GM19043 (cell line): Measurements from ENCODE around the gene APOB.

Source experiments
- ATAC-seq: cut with Tn5 transposase; IDR thresholded peaks from one replicate; pipeline ENCODE4 v1.9.1; 2021; ENCODE audit warnings: low read depth; ENCODE audit not compliant: unreplicated experiment

Gene APOB

DNA sequence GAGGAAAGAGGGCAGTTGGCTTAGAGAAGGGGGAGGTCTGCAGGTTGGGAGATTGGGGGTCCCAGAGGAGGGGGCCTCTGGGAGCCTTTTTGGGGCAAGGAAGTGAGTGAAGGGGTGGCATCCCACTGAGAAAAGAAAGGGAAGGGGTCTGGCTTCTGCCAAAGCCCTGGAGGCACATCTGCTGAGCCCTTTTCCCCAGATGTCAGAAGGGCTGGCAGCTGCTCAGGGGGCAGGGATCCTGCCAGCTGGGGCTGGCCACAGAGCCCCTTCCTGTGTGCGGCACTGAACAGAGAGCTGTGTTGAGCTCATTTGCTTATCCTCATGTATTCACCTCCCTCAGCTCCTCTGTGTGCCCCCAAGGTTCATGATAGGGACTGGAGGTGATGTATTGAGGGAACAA lies 54.5 kb downstream of the APOB start:
- no peak for ATAC-seq

DNA sequence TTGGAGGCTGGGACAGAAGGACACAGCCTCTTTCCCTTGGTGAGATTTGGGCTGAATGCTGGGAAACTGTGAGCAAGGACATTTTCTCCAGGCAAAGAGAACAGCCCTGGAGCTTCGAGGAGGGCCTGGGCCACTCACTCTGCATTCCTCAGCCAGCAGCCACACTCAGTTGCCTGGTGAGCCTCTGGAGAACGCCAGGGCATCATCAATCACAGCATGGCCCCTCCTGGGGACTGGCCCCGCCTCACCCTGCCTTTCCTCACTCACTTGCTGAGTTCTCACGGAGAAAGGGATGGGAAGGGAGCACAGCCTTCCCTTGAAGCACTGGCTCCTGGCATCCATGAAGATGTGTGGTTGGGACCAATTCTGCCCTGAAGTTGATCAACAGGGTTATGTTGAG lies 55.0 kb downstream of the APOB start:
- ATAC-seq, result no peak

DNA sequence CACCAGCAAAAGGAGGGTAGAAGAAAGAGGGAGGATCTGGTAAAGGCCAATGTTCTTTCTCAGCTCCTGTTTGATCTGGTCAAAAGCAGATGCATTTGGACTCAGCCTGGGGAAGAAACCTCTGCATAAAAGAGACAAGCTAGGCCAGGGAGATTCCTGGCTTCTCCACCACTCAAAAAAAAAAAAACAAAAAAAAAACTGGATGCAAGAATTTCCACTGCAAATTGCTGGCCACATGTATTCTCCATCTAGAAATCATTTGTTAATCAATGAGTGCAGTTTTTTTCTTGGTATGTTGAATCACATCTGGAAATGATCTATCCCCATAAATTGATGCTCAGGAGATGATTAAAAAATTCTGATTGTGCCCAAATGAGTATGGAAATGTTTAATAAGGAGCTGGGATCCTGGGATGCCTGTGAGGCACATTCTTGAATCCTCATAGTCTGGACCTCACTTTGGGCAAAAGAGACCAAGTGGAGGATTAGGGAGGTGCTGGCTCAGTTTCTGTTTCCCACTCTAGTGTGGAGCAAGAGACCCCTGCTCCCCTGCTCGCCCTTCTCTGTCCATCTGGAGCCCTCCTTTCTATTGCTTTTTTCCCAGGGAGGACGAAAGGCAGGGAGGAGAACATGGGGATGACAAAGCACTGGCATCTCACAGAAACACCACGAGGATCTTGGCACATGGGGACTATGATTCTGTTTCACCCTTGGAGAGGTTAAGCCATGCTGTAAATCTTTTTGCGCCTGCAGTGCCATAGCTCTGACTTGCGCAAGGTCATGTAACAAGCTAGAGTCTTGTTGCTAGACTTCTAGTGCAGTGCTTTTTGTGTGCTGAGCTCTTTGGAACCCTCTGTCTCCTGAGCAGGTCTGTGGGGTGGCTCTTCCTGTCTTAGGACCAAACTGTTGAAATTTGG lies 57.6 kb downstream of the APOB start:
- ATAC-seq, result no peak

DNA sequence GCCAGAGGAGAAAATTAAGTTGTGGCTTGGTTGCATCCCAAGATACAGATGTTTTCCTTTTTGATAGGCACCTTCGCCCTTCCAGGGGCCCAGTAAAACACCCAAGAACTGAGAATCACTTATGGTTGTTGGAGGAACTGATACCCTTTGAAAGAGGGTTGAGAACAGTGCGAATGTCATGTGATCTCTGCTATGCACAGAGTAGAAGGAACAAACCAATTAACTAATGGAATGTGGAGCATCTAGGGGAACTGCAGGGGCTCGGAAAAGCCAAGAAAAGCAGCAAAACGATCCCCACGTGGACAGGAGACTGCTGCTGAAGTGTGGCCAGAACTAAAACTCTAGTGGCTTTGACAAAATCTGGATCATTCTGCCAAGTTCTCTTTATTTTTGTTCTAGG lies 58.8 kb downstream of the APOB start:
- no peak for ATAC-seq

DNA sequence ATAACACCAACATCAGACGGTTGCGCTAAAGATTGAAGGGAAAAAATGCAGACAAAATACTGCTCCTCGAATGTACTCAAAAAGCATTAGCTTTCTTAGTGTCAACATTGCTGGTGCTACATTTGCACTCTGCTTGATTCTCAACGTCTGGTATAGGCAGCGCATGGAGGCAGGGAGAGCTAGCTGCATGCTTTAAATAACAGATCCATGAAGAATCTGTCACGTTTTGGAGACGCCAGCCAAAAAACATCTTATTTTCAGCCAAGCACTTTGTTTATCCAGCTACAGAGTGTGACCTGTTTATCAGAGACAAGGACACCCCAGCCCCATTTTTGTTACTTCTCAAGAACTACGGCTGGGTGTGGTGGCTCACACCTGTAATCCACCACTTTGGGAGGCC lies 59.5 kb downstream of the APOB start:
- ATAC-seq, result no peak

DNA sequence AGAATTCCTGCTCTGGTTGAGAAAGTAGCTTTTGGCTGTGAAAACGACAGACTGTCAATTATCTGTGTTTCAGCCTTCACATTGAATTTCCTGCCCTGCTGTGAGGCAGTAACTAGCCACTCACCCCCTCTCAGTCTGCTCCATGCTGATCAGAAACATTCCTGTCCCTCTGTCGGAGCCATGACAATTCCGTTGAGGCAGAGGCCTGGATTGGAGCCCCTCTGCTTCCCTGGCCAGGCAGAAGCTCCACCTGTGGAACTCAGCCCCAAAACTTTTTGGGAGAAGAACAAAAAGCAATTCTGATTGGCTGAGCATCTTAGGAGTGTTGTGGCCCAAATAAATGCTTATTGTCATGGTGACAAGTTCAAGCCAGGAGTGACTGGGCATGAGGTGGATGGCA lies 60.0 kb downstream of the APOB start:
- no peak for ATAC-seq

DNA sequence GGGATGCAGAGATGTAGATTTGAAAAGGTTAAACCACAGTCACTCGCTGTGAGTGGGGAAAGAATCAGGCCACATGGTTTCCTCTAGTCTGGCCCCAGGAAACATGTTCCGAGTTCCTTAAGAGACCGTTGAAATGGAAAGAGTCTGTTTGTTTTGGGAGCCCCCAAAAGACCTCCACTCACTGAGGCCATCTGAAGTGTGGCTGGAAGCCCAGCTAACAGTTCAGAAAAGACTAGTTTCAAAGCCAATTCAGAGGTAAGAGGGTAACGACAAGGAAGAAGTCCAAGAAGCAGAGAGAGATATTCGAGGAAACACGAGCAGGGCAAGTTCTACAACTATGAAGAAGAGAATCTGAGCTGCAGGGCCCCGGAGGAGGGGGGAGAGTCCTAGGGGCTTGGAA lies 61.0 kb downstream of the APOB start:
- ATAC-seq, result no peak

DNA sequence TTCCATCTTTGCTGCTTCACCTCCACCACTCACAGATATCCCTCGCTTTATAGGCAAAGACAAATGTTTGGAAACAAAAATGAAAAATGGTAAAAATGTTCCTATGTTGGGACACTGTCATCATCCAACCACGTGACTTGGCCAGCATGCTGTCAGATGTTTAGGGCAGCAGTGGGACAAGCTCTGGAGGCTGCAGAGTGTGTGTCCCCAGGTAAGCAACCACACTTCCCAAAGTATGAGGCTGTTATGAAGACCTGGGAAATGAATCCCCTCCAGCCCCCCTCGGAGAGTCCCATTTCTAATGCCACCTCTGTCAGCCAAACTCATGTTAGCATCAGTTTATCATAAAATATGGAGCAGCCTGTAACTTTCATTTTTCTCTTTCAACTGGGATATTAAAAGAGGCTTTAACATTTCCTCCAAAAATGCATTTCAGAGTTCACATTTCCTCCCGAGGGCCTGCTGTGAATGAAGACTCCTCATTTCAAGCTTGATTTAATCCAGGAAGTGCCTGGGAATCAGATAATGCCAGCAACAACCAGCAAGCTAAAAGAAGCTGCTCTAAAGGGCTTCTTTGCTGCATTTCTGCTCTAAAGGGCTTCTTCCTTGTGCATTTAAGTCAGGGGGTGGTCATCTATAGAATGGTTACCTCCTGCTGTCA lies 66.2 kb downstream of the APOB start:
- ATAC-seq, result no peak

DNA sequence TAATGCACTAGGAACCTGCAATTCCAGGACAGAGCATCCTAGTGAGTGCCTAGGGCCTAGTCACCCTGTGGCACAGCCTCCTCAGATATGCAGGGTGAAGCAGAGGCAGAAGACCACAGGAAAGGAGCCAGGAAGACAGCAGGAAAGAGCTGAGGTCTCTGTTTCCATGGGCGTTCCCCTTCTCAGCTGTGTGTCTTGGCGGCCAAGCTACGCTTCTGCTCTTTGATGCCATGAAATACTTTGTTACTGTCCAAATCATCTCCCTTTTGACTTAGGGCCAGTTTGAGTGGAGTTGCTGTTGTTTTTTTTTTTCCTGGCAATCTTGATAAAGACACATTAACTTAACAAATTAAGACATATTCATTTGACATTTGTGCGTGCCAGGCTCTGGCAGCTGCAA lies 67.3 kb downstream of the APOB start:
- no peak for ATAC-seq

DNA sequence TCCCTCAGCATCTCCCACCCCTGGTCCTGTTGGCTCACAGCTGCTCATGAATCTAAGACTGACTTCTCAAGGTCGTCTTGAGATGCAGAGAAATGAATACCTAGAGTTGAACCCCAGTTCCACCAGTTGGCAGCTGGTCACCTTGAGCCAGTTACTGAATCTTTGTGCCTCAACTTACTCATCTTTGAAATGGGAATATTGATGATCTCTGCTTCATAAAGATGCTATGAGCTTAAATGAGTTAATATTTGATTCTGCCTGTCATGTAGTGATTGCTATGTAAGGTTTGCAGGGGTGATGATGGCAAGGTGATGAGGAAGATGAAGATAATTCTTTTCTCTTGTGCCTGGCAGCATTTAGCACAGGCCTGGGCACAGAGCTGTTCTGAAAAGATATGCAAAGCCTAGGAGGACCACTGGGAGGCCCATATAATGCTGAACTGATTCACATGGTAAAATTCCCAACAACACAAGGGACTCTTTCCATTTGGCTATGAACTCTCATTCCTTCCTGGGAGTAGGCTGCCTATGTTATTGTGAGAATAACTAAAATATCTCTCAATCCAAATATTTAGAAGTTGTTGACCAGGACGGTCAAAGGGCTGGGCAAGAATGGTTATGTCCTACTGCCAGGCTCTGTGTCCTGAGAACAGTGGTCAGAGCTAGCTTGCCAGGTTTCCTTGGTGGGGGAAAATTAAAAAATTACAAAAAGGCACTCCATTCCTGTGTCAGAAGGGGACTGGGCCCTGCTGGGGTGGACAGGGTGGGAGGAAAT lies 70.9 kb downstream of the APOB start:
- no peak for ATAC-seq

DNA sequence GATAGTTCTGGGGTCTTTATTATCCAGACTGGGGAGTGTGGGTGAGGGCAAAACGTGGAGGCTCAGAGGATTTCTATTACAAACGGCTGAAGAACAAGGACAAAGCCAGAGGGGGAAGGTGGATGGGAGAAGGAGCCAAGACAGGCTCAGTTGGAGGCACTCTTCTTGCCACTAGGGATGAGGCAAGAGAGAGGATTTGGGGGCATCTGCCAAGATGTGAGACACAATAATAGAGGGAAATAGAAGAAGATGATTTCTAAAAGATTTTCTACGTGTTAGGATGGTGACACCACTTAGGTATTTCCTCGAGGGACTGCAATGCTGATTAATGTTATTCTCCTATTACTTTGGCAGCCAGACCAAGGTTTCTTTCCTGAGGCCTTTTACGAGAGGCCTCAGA lies 71.8 kb downstream of the APOB start:
- ATAC-seq, result no peak

DNA sequence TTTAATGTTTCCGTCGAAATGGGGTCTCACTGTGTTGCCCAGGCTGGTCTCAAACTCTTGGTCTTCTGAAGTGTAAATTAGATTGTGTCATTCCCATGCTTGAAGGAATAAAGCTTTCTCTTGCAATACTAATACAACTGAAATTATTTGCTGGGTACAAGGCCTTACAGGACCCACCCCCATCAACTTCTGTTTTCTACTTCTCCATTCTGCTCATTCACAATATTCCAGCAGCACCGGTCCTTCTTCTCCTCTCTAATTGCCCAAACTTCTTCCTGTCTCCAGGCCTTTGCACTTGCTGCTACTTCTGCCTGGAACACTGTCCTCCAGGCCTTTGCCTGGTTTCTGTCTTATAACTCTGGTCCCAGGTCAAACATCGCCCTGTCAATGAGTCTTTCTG lies 73.8 kb downstream of the APOB start:
- ATAC-seq, result no peak

DNA sequence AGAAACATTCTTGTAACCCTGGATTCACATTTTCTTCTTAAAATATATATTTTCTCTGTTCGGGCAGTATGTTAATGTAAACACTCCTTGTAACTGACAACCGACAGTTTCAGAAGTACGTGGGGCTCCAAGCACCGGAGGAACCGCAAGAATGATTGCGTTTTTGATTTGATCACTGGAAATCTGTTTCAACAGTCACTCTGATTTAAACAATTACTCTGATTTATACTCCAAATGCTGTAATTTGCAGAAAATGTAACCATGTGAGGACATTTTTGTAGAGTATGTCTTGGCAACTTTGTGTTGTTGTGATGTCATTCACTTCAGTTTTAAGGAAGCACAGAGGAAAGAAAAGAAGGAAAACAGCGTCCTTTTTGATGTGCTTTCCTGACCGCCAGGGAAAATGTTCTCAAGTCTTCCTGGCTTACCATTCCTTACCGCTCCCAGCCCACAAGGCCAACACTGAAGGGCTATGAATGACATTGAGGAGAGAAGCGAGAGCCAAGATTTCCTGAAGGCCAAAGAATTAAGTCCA lies 77.7 kb downstream of the APOB start:
- ATAC-seq, result no peak

DNA sequence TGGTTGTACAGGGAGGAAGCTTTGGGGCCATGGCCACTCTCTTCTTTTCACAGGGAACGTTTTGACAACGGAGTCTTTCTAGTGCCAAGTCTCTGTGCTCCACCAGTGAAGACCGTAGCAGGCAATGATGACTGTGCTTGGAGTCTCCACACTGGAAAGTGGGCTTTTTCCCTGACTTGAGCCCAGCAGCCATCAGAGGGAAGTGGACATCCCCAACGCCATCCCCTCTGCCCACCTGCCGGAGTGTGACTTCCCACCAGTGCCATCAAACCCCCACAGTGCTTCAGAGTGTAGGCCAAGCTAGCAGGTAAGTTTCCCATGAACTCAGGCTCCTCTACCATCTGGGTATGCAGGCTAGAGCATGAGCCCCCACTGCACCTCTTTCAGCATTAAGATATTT lies 78.7 kb downstream of the APOB start:
- no peak for ATAC-seq

DNA sequence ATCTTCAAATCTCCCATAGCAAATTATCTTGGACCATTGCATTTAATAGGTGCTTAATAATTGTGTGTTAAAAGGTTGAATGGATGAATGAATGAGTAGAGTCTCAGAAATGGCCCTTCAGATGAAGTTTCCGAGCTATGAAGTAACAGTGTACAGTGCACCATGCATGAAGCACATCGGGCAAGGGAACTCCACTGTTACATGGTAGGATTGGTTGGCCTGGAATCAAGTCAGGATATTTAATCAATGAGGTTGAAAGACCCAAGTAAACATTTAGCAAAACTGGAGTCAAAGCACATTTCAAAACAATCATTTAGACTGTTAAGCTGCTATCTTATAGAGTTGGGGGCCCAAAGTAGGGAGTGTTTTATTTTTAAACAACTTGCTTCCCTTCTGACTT lies 80.0 kb downstream of the APOB start:
- ATAC-seq, result no peak

DNA sequence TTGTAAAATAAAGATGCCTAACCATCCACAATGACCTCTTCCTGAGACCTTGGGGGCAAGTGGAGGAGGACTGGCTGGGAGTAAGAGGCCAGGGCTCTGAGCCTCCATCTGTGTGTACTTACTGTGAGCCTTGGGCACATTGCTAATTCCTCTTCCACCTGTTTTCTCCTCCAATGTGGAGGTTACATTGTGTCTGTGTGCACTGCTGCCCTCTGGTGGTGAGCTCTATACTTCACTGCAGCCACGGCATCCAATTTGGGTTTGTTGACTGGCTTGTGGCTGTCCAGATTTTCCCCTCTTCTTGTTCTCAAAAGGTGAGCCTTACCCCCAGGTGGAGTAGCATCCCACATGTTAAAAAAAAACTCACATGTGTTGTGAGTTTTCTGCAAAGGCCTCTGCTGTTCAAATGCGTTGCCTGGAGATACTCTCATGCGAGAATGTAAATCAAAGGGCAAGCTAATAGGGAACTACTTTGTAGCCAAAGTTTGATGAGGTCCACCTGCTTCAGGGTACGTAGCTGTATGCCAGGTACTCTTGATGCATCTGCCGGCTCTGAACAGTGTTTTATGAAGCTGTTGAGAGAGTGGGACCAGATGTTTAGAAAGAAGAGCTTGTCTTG lies 80.8 kb downstream of the APOB start:
- peak; percentile 78 for ATAC-seq

DNA sequence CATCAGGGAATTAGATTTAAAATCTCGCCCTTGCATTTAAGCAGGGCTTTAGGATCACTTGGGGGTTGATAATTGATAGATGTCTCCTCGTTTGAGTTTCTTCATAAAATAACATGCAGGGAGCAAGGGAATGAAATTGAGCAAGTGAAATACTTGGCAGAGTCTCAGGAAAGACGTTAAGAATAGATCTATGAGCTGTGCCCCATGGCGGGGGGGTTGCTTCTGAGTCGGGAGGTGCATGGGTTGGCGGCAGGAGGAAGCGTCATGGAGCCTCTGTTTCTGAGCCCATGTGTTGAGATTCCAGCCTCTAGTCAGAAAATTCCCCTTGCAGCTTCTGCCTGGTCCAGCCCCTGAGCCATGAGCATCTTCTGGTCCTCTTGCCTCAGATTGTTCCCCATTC lies 82.0 kb downstream of the APOB start:
- ATAC-seq, result no peak

DNA sequence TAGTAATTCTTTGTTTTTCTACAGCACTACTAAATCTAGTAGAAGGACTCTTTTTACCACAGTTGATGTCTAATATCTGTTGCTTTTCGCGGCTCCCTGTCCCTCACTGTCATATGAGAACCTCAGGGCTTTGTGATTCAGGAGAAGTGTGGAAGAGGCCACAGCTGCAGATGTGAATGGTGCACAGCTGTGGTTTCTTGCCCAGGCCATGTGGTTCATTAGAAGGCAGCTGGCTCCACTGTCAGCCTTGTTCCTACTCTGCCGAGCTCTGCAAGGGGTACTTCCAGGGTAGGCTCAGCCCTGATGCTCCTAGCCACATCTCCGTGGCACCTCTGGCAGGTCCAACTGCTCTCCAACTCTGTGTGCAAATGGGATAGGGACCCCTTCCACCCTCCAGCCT lies 83.9 kb downstream of the APOB start:
- ATAC-seq, result no peak

DNA sequence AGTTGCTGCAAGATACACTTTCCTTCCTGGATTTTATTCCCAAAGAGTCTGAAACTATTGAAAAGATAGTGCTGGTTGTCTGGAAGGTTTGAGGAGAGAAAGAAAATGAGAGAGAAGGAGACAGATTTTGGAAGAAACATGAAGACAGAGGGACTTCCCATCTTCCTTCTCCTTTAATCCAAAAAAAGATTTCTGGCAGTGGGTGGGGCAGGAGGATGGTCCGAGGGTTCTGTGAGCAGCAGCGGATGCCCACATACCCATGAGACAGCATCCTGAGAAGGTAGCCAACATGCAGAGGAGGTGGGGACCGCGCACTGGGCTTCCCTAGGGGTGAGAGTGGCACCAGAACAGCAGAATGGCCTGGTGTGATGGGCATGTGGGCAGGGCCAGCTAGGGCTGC lies 84.6 kb downstream of the APOB start:
- ATAC-seq, result no peak

DNA sequence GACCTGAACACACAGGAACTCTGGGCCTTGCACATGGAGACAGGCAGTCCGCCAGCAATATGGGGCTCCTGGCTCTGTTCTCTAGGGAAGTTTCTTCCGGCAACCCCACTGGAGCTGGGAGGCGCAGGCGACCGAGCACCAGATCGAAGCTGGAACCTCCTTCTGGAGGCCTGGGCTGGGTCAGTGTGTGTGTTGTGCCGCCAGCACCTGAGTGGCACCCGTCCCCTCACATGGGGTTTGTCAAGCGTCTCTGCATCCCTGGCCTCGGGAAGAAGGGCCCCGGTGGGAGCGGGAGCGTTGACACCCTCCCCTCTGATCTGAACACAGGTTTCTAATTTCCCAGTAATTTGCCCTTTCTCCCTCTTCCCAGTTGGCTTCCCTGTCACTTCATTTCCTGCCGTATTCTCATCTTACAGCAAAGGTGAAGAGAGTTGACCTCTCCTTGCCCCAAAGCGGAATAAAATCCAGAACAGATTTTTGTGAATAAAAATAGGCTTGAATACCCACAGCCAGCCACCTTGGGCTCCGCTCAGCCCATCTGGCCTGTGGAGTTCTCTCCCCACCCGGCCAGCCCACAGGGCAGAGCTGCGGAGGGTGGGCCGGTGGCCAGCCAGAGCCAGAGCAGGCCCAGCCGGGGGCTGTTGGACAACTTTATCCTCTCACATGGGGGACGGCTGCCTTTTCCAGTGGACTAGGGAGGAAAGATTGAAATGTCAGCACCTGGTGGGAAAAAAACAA lies 85.9 kb downstream of the APOB start:
- no peak for ATAC-seq
